Measurements from ENCODE around the gene B4GALNT4.
"Not testable (repeated sequence)": the region's sequence is repeated elsewhere in the genome, so short reads cannot be mapped to it uniquely, and the experiment has no call there.

The B4GALNT4 gene

DNA sequence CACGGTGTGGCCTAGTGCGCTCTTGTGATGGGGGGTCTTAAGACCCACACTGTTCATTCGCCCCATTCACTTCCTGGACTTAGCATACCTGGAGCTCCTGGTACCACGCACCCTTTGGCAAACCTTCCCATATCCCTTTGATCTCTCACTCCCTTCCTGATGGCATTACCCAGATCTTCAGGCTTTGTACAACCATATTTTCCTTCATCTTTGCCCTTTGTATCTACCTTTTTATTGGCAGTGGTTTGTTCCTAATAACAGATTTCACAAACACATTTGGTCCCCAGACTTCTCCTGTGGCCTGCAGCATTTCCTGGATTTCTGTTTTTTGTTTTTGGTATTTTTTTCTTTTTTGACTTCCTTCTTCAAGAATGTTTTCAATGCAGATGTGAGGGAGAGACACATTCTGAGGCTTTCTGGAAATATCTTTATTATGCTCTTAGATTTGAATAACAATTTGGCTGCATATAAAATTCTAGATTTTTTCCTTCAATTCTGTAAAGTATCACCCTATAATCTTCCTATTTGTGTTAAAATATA lies 32.6 kb upstream of the B4GALNT4 start:
- peak; percentile 33 for DNase-seq

DNA sequence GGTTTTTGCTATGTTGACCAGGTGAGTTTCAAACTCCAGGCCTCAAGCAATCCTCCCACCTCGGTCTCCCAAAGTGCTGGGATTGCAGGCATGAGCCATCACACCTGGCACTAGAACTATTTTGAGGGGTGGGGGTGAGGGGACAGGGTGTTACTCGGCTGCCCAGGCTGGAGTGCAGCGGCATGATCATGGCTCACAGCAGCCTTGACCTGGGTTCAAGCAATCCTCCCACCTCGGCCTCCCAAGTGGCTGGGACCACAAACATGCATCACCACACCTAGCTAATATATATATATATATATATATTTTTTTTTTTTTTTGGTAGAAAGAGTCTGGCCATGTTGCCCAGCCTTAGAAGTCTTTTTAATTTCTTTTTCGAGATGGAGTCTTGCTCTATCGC lies 31.6 kb upstream of the B4GALNT4 start:
- no peak for DNase-seq

DNA sequence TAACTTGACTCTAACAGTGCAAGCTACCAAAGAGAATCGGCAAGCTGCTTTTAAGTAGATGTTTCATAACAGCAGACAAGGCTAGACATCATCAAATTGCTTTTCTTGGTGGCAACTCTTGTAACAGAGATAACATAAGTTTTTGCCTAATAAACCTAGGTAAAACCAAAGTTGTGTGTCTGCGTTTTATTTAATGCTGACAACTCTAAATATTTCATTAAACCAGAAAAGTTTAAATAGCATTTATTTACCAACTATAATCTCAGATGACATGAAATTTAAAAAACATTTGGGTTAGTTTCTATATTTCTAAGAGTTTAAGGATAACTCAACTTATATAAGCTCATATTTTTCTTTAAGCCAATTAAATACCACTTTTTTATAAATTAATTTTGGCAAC lies 29.3 kb upstream of the B4GALNT4 start:
- DNase-seq = no peak

DNA sequence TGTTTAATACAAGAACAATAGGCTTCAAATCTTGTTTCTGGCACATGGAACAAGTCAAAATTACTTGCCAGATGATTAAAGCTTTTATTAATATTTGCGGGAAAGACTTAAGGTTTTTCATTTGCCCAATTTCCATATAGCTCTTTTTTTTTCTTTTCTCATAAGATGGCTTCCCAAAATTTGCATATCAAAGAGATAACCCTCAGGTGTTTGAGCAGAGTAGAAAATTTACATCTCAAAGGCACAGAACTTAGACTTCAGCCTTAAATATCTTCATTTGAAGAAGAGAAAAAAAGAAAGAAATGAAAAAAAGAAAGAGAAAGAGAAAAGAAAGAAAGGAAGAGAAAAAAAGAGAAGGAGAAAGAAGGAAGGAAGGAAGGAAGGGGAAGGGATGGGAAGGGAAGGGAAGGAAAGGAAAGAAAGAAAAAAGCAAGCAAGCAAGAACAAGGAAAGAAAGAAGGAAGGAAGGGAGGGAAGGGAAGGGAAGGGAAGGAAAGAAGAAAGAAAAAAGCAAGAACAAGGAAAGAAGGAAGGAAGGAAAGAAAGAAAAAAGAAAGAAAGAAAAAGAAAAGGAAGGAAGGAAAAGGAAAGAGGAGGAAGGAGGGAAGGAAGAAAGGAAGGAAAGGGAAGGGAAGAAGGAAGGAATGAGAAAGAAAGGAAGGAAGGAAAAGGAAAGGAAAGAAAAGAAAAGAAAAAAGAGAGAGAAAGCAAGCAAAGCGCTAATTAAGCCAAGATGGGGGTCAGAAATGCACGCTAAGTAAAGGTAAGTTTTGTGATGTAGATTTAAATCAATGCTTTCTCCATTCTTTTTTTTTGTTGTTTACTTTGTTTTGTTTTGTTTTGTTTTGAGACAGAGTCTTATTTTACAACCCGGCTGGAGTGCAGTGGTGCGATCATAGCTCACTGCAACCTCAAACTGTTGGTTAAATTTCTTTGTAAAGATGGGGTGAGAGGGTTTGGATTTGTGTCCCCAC lies 28.5 kb upstream of the B4GALNT4 start:
- DNase-seq = no peak

DNA sequence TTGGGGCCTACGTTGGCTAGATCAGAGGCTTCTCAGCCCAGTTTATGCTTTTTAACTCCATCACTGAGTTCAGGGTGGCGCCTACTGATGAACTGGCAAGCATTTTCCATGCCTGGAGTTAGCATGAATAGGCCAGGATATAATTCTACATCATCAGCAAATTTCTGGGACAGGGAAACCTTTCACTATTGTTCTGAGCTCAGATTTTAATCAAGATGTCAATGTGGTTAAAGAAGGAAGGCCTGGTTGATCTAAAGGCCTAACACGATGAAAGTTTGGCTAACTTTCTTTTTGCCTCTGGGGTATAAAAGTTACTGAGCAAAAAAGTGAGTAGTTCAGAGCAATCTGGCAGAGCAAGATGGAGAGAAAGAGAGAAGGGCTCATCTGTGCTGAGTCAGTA lies 27.0 kb upstream of the B4GALNT4 start:
- no peak for DNase-seq

DNA sequence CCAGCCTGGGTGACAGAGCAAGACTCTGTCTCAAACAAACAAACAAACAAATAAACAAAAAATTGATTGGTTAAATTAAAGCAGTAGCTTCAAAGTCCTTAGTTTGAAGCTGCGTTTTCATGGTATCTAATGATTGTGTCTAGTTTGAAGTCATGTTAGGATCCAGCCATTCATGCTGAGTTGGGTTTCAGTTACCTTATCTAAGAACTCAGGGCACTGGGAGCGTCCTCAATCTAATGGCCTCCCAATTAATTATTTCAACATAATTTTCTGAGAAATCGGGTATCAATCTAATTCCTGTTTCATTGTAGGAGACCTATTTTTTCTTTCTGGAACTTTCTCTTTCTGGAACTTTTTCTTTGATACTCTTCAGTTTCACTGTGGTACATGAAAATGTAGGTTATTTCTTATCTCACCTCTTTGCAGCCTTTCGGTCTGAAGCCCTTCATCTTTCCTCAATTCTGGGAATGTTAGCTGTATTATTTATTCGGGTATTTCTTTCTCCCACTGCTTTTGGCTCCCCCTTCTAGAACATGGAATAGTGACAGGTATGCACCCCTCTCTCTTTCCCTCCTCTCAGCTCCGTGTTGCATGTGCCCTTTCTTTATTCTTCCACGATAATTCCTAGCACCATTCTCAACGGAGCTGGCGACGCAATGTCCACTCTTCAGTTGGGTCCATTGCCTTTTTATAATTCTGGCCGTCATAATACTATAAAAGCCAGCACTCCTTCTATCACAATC lies 24.3 kb upstream of the B4GALNT4 start:
- DNase-seq = no peak

DNA sequence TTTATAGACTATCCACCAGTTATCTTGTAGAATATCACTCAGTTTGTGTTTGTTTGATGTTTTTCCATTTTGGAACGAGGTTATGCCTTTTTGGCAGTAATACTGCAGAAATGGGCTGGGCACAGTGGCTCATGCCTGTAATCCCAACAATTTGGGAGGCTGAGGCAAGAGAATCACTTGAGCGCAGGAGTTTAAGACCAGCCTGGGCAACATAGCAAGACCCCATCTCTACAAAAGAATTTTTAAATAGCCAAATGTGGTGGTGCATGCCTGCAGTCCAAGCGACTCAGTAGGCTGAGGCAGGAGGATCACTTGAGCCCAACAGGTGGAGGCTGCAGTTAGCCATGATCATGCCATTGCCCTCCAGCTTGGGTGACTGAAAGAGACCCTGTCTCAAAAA lies 22.8 kb upstream of the B4GALNT4 start:
- no peak for DNase-seq

DNA sequence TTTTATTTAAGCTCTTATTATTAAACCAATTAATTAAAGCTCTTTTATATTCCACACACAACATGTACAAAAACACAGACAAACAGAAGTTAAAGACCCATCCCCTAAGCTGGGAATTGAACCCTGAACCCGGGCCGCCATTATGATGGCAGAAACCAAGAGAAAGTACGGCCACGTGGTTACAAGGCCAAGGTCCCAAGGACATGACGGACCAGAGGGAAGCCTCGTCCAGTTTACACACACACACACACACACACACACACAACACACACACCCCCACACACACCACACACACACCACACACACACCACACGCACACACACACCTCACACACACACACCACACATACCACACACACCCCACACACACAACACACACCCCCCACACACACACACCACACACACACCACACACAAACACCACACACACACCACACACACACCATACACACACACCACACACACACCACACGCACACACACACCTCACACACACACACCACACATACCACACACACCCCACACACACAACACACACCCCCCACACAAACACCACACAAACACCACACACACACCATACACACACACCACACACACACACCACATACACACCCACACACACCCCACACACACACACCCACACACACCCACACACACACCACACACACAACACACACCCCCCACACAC lies 19.9 kb upstream of the B4GALNT4 start:
- DNase-seq = not testable (repeated sequence)

DNA sequence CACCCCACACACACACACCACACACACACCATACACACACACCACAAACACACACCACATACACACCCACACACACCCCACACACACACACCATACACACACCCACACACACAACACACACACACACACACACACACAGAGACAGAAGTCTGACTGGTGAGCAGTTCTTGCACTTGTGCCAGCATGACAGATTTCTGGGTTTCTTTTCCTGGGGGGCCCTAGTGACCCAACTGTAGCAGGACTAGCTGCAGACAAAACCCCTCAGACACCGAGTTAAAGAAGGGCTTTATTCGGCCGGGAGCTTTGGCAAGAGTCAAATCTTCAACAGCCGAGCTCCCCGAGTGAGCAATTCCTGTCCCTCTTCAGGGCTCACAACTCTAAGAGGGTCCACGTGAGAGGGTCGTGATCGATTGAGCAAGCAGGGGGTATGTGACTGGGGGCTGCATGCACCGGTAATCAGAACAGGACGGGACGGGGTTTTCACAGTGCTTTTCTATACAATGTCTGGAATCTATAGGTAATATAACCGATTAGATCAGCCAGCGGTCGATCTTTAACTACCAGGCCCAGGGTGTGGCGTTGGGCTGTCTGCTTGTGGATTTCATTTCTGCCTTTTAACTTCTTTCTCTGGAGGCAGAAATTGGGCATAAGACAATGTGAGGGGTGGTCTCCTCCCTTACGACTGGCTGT lies 19.1 kb upstream of the B4GALNT4 start:
- not testable (repeated sequence) for DNase-seq

DNA sequence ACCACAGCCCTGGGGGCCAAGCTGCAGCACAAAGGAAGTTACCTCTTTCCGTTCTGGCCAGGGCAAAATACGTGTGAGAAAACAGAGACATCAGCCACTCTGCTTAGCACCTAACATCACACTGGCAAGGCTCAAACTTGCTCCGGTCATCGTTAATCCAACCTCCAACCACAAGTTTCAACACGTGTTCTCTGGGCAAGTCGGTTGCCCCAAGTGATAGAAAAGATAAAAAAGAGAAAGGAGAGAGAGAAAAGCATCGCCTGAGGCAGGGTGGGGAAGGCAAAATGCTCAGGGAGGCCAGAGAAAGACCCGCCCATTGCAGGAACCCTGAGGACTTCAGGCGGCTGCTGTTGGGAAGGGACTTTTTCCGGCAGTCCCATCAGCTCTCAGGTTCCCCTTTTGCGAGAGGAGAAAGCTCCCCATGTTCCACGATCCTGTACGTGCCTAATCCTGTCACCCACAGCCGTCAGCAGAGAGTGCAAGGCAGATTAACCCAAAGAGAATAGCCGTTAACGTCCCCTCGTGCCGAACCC lies 18.5 kb upstream of the B4GALNT4 start:
- no peak for DNase-seq

DNA sequence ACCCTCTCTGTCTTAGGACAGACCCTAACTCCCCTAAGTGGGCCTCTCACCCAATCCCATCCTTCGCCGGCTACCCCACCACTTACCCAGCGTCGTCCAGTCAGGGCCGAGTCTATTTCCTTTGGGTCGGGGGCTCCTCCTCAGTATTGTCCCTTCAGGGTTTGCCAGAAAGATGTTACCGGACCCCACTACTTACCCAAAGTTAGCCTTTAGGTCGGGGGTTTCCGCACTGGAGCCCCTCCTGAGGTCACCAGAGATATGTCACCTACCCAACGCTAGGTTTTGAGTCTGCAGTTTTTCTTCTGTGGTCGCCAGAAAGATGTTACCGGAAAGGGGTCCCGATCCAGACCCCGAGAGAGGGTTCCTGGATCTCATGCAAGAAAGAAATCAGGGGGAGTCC lies 17.9 kb upstream of the B4GALNT4 start:
- DNase-seq = no peak

DNA sequence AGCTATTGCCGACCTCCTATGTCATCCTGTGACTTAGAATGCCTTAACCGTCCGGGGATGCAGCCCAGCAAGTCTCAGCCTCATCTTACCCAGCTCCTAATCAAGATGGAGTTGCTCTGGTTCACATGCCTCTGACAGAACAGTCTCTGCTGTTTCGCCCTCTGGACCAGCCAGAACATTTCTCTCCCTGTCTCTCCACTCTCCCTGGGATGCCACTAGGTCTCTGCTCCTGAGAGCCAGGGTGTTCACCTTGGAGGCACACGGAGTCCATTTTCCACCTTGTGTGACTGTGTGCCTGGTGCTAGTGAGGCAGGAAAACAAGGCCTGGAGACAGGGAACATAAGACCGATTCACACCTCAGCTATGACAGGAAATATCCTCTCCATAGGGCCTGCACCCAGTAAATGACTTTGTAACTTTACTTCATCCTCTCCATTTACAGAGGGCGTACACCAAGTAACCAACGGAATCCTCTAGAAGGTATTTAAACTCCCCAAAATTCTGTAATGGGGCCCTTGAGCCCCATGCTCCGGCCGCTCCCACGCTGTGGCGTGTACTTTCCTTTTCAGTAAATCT lies 16.8 kb upstream of the B4GALNT4 start:
- no peak for DNase-seq

DNA sequence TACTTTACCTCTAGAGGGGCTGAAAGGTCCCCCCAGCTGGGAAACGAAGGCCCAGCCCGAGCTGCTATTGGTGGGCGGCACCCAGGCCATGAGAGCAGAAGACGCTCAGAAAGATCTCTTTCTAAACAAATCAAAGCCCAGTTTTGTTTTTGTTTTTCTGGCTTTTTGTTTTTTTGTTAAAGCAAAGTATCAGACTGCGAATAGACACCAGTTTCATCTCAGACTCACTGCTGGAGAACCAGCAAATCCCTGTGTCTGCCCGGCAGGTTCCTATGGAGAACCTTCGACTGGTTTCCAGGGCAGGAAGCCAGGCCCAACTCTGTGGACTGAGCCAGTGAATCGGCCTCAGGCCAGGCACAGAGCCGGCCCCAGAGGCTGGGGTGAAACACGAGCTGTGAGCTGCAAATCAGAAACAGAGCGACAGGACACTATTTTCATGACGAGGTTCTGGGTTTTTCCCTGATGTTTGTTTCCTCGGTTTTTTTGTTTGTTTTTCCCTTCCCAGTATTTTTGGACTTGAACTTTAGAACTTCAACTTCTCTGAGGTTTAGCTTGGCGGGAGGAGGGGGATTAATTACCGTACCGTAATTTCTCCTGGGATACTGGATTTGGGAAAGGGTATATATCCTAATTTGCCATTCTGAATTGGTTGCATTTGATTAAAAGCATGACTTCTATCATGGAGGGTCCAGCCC lies 16.0 kb upstream of the B4GALNT4 start:
- DNase-seq = peak; percentile 59

DNA sequence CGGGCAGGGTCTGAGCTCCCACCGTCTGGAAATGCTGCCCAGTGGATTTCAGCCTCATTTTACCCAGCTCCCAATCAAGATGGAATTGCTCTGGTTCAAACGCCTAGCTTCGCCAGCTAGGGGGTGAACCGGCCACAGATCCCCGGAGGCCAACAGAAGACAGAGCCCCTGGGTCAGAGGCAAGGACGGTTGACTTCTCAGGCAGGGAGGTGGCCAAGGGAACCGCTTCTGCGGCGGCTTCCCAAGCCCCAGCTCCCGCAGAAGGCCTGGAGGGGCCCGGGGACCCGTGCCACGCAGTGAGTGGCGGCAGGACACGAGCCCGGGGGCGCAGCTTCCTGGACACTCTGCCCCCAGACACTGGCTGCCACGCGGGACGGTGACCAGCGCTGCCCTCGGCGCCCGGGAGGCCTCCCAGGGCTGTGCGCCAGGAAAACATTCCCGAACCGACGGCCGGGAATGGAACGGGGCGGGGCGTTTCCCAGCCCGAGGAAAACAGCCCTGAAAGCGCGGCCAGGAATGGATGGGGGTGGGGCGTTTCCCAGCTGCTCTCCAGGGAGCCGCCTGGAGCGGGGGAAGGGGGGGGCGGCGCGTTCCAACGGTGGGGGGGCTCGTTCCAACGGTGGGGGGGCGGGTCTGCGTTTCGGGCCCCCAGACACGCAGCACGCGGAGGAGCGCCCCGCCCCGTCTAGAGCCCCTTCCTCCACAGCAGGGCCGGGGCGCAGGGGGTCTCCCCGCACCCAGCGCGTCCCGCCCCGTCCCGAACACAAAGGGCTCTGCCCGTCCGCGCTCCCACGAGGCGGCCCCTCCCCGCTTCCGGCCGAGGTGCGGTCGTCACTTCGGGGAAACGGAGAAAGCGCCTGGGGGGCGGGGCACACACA lies 13.5 kb upstream of the B4GALNT4 start:
- DNase-seq = peak; percentile 94

DNA sequence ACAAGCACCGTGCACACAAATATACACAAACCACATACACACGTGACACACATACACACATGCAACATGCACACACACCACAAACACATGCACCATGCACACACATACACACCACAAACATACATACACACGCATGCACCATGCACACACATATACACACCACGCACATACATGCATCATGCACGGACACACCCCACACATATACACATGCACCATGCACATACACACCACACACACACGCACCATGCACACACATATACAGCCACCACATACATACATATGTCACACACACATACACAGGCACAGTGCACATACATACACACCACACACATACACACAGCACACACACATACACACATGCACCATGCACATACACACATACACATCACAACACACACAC lies 12.7 kb upstream of the B4GALNT4 start:
- no peak for DNase-seq

DNA sequence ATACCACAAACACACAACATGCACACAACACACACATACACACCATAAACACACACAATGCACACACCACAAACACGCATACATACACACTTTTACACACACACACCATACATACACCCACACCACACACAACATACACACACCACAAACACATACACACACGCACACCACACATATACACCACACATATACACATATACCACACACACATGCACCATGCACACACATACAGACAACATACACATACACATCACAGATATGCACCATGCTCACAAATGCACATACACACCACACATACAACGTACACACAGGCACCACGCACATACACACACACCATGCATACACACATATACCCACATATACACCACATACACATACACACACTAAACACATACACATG lies 11.7 kb upstream of the B4GALNT4 start:
- DNase-seq = no peak

DNA sequence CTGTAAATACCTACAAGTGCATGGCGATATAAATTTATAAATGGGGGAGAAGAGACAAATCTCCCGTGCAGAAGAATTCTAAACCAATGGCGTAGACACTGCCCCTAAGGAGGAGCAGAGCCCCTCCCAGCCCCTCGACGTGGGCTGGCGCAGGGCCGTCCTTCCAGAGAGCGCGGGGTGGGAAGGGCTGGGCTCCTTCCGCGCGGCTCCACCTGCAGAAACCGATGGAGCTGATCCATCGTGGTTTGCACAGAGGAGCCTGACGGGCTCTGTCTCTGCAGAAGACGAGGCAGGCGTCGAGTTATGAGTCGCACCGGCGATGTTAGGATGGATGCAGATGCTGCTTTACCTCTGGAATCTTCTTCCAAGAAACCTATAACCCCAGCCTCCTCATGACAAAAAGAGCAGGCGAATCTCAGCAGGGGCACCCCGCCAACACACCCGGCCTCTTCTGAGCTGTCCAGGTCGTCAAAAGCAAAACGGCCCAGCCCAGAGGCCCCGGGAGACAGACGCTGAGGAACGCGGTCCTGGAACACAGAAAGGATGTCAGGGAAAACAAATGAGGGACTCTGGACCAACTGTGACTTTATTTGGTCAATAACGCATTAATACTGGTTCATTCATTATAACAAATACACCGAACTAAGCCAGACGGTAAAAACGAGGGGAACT lies 11.0 kb upstream of the B4GALNT4 start:
- no peak for DNase-seq

DNA sequence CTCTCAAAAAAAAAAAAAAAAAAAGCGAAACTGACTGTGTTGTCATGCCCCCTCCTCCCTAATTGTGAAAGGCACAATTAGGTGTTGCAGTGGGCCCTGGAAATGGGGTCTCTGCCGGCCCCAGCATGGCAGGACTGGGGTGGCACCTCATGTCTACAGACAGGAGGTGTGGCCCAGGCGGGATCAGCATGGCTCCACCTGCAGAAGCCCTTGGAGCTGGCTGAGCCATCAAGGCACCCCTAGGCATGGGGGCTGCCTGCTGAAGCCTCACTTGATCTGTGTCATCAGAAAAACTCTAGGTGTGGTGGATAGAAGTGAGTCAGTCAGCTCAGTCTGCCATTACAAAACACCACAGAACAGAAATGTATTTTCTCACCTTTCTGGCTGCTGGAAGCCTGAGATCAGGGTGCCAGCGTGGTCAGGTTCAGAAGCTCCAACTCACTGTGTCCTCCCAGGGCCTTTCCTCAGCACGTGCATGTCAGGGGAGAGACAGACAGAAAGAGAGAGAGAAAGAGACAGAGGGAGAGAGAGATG lies 10.1 kb upstream of the B4GALNT4 start:
- no peak for DNase-seq
